Measurements from ENCODE around the gene INTS6L. TPM values are rescaled to one million over a fixed set of nuclear protein-coding genes. Genes with fewer than 3 reads are reported as not detected.

Gene INTS6L
- total and polyA plus RNA-seq, 2 of the 8 experiments (the other 6 are each of a cell fraction or from before 2014, with no cell fraction given), result 4.1 to 5.2 TPM

DNA sequence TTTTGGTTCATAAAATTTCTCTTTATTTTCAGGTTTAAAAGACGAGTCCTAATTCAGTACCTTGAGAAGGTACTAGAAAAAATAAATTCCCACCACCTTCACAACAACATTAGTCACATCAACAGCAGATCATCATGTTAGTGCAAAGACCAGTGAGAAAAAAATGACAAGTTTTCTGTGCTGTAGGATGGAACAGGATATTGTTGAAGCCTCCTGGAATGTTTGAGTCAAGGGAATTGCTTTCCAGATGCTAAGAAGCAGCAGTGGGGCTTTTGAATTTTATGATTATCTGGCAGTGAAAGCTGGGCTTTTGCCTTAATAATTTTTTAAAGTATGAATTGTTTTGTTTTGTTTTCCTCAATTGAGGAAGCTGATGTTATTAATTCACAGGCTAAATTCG lies 61.0 kb downstream of the INTS6L start (continued):
- no peak for TF ChIP-seq RXRA (IDR thresholded peaks at IDR 0.05; ENCODE audit: insufficient read depth, low read depth, low read length)
- no peak for TF ChIP-seq EP300 (IDR thresholded peaks at IDR 0.05; ENCODE audit: borderline replicate concordance in 1 of 2, low read depth in 2 of 2, low read length in 2 of 2)
- no peak for TF ChIP-seq ZNF274 (IDR thresholded peaks at IDR 0.05; ENCODE audit: borderline replicate concordance, extremely low read depth, low read length)
- no peak for TF ChIP-seq SRF (IDR thresholded peaks at IDR 0.05; ENCODE audit: low read depth, low read length)
